HEK293T (cell line): Measurements from ENCODE around the gene TMEM203.

ENCODE experiments used
- CTCF ChIA-PET: fragments of 350-600 bp; formaldehyde crosslinking; extraction: SDS; loops from one replicate; lab custom pipeline; 2021; ENCODE audit warnings: antibody characterized with exemption, inconsistent platforms; lab: Yijun Ruan, JAX
- POLR2A ChIA-PET: fragments of 350-600 bp; formaldehyde crosslinking; extraction: SDS; loops from one replicate; lab custom pipeline; 2020; ENCODE audit warnings: antibody characterized with exemption, inconsistent platforms; lab: Yijun Ruan, JAX
- DNase-seq: peaks from one replicate; pipeline ENCODE4 v3.0.0; 2012; ENCODE audit warnings: mixed read lengths; ENCODE audit errors: extremely low spot score
- ARNT ChIP-seq: fragments of 450-650 bp; IDR thresholded peaks from 2 replicates; pipeline ENCODE4 v1.6.1; 2017; ENCODE audit warnings: mild to moderate bottlenecking
- BHLHE40 ChIP-seq: fragments of 450-650 bp; IDR thresholded peaks from 2 replicates; pipeline ENCODE4 v1.6.1; 2016; ENCODE audit warnings: mild to moderate bottlenecking, moderate library complexity, borderline replicate concordance
- CTBP1 ChIP-seq: fragments of 450-650 bp; IDR thresholded peaks from 2 replicates; pipeline ENCODE4 v1.6.1; 2016; ENCODE audit warnings: borderline replicate concordance
- ELF4 ChIP-seq: fragments of 450-650 bp; IDR thresholded peaks from 2 replicates; pipeline ENCODE4 v1.6.1; 2017; ENCODE audit warnings: antibody characterized with exemption
- FOXA1 ChIP-seq: fragments of 450-650 bp; IDR thresholded peaks from 2 replicates; pipeline ENCODE4 v1.6.1; 2016; ENCODE audit warnings: mild to moderate bottlenecking
- FOXK2 ChIP-seq: fragments of 450-650 bp; IDR thresholded peaks from 2 replicates; pipeline ENCODE4 v1.6.1; 2016; ENCODE audit warnings: mild to moderate bottlenecking
- FOXM1 ChIP-seq: fragments of 450-650 bp; IDR thresholded peaks from 2 replicates; pipeline ENCODE4 v1.6.1; 2017; ENCODE audit warnings: mild to moderate bottlenecking, borderline replicate concordance
- HDGF ChIP-seq: fragments of 450-650 bp; IDR thresholded peaks from 2 replicates; pipeline ENCODE4 v1.6.1; 2017; ENCODE audit warnings: antibody characterized with exemption, borderline replicate concordance
- L3MBTL2 ChIP-seq: fragments of 450-650 bp; conservative IDR thresholded peaks from 2 replicates; pipeline ENCODE4 v1.6.1; 2016; ENCODE audit warnings: mild to moderate bottlenecking
- LEF1 ChIP-seq: fragments of 450-650 bp; IDR thresholded peaks from 2 replicates; pipeline ENCODE4 v1.6.1; 2017; ENCODE audit warnings: mild to moderate bottlenecking, borderline replicate concordance
- NFRKB ChIP-seq: fragments of 450-650 bp; IDR thresholded peaks from 2 replicates; pipeline ENCODE4 v1.6.1; 2016; ENCODE audit warnings: mild to moderate bottlenecking, moderate library complexity
- PKNOX1 ChIP-seq: fragments of 450-650 bp; IDR thresholded peaks from 2 replicates; pipeline ENCODE4 v1.6.1; 2016
- SP1 ChIP-seq: fragments of 450-650 bp; IDR thresholded peaks from 2 replicates; pipeline ENCODE4 v1.6.1; 2017
- SUZ12 ChIP-seq: fragments of 450-650 bp; IDR thresholded peaks from 2 replicates; pipeline ENCODE4 v1.6.1; 2016; ENCODE audit warnings: mild to moderate bottlenecking
- TARDBP ChIP-seq: fragments of 450-650 bp; IDR thresholded peaks from 2 replicates; pipeline ENCODE4 v1.6.1; 2016
- ZNF384 ChIP-seq: fragments of 450-650 bp; IDR thresholded peaks from 2 replicates; pipeline ENCODE4 v1.6.1; 2016

Gene TMEM203

GRCh38 chr9:137228968-137229896, 23.8 kb upstream of the TMEM203 start:
- ChIA-PET POLR2A (interaction anchor here (0.9 kb wide), 1 partner anchor 27 kb away, joined by 4 read pairs; no protein-coding TSS in a partner anchor), CTCF (no interaction called here)

GRCh38 chr9:137228506-137228967, 23.1 kb upstream of the TMEM203 start:
- ChIA-PET POLR2A (no interaction called here), CTCF (interaction anchor here (1.7 kb wide), 1 partner anchor 8 kb away, joined by 7 read pairs; no protein-coding TSS in a partner anchor)
- TF ChIP-seq SUZ12, result no peak
- TF ChIP-seq ZNF384, result no peak
- no peak for TF ChIP-seq FOXM1
- TF ChIP-seq HDGF, result no peak
- no peak for TF ChIP-seq FOXA1
- TF ChIP-seq LEF1, result no peak
- no peak for TF ChIP-seq FOXK2
- TF ChIP-seq ELF4, result no peak
- TF ChIP-seq BHLHE40, result no peak
- no peak for TF ChIP-seq TARDBP
- TF ChIP-seq L3MBTL2, result no peak
- no peak for TF ChIP-seq NFRKB
- no peak for TF ChIP-seq CTBP1
- DNase-seq, result no peak

More at GRCh38 chr9:137228968-137229896, 23.8 kb upstream of the TMEM203 start:
- DNase-seq, result no peak
- TF ChIP-seq FOXA1 (no peak), ARNT (no peak), PKNOX1 (no peak), ZNF384 (no peak), SUZ12 (no peak), FOXK2 (no peak), FOXM1 (no peak), LEF1 (no peak), NFRKB (no peak), HDGF (no peak), SP1 (no peak), CTBP1 (no peak), L3MBTL2 (no peak), TARDBP (no peak), ELF4 (no peak)

GRCh38 chr9:137227853-137228505, 22.5 kb upstream of the TMEM203 start:
- TF ChIP-seq ZNF384 (no peak), BHLHE40 (no peak), LEF1 (no peak), FOXA1 (no peak), CTBP1 (no peak), HDGF (no peak), L3MBTL2 (no peak), FOXK2 (no peak), TARDBP (no peak), PKNOX1 (no peak), ARNT (no peak), ELF4 (no peak), SP1 (no peak), FOXM1 (no peak), SUZ12 (no peak), NFRKB (no peak)
- ChIA-PET POLR2A (interaction anchor here (1.0 to 1.8 kb wide), 3 partner anchors 27 to 141 kb away, joined by 3 to 5 read pairs (median 4); partner anchors contain the start of genes MAN1B1 and TPRN), CTCF (interaction anchor here (0.6 to 1.7 kb wide), 4 partner anchors 9 to 97 kb away, joined by 3 to 9 read pairs (median 6); no protein-coding TSS in a partner anchor)
- no peak for DNase-seq

- peak; percentile 75 for DNase-seq
- TF ChIP-seq FOXM1 (no peak), ZNF384 (no peak), NFRKB (no peak), SP1 (no peak), SUZ12 (no peak), PKNOX1 (no peak), LEF1 (no peak), CTBP1 (no peak), FOXA1 (no peak), HDGF (no peak), ELF4 (no peak), TARDBP (no peak), BHLHE40 (no peak), L3MBTL2 (no peak), ARNT (no peak)
- ChIA-PET POLR2A (interaction anchor here (0.7 to 1.8 kb wide), 6 partner anchors 22 to 141 kb away, joined by 3 to 6 read pairs (median 4); partner anchors contain the start of genes ANAPC2, MAN1B1, NDOR1 and SSNA1), CTCF (interaction anchor here (0.6 to 1.7 kb wide), 5 partner anchors 9 to 178 kb away, joined by 3 to 9 read pairs (median 4); no protein-coding TSS in a partner anchor)
Observed at GRCh38 chr9:137227054-137227852, 21.8 kb upstream of the TMEM203 start, which contains the start of gene RNF224. TSS of gene RNF224 (plus strand) at chr9:137227502. CDS start at chr9:137228336, 834 bp downstream.
